Ovary (tissue), 3 donors: ENCODE measurements around the gene SLX4IP.

Experiments used
- EP300 ChIP-seq: sonication (generic); formaldehyde crosslinking; IDR thresholded peaks from one replicate; pipeline ENCODE4 v1.6.1; 2017; ENCODE audit warnings: antibody characterized with exemption
- POLR2A ChIP-seq: fragments of 450-650 bp; IDR thresholded peaks from one replicate; pipeline ENCODE4 v1.6.1; 2017; ENCODE audit warnings: antibody characterized with exemption, mild to moderate bottlenecking, moderate library complexity
- TF ChIP-seq, protein P1 (sequence below), 3 donors: fragments of 450-650 bp in 2 of 3; fragments of 200-600 bp in 1 of 3; IDR thresholded peaks; one replicate each; pipeline versions ENCODE4 v1.5.1 to v1.8.0; 2016 to 2022; ENCODE audit warnings: antibody characterized with exemption in 3 of 3, mild to moderate bottlenecking in 1 of 3
- donor health status: DM: no; HTN: no; CAD: no.

DNA sequence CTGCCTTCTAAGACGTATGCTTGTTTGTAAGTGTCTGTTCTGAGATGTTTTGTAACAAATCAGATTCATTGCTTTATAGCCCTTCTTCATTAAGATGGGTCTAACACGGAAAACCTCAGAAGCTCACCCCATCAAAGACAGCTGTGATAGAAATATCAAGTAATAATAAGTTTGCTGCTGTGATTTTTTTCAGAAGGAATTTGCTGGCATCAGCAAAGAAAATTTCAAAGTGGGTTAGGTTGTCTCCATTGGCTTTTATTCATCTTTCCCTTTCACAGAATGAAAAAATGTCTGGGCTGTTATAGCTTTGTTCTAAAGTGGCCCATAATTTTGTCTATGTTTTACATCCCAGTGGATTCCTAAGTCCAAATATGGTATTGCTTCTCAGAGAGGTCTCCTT lies 81.4 kb downstream of the SLX4IP start:
- TF ChIP-seq, protein P1, sequence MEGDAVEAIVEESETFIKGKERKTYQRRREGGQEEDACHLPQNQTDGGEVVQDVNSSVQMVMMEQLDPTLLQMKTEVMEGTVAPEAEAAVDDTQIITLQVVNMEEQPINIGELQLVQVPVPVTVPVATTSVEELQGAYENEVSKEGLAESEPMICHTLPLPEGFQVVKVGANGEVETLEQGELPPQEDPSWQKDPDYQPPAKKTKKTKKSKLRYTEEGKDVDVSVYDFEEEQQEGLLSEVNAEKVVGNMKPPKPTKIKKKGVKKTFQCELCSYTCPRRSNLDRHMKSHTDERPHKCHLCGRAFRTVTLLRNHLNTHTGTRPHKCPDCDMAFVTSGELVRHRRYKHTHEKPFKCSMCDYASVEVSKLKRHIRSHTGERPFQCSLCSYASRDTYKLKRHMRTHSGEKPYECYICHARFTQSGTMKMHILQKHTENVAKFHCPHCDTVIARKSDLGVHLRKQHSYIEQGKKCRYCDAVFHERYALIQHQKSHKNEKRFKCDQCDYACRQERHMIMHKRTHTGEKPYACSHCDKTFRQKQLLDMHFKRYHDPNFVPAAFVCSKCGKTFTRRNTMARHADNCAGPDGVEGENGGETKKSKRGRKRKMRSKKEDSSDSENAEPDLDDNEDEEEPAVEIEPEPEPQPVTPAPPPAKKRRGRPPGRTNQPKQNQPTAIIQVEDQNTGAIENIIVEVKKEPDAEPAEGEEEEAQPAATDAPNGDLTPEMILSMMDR (IDR thresholded peaks at IDR 0.05): no peak
- TF ChIP-seq POLR2A: no peak
- no peak for TF ChIP-seq EP300
